ENCODE data around the gene TNFRSF1B.

The TNFRSF1B gene

GRCh38 chr1:12159816-12160215 is 7.0 kb upstream of the TNFRSF1B start:
- H3K27me3 ChIP-seq (replicated peaks; ENCODE audit: insufficient read depth, low read length), result no peaks in the 10 kb centered on the region
- no peak for DNase-seq
- H3F3A ChIP-seq (ENCODE audit: insufficient read depth, low read length), result peaks cover 12% of the 10 kb centered on the region
- TF ChIP-seq EZH2 (optimal IDR thresholded peaks at IDR 0.05; ENCODE audit: low read depth, low read length) (no peak), EZH2phosphoT487 (IDR thresholded peaks at IDR 0.05; ENCODE audit: low read length) (no peak), CTCF (IDR thresholded peaks at IDR 0.05; ENCODE audit: low read length) (no peak)
- no peak overlapping the region for H3K4me3 ChIP-seq (ENCODE audit: low read length)
- no peaks in the 10 kb centered on the region for H3K9me2 ChIP-seq (replicated peaks; ENCODE audit: insufficient read depth, low read length)
- H3K79me2 ChIP-seq (ENCODE audit: low read length), result no peaks in the 10 kb centered on the region
- no peaks in the 10 kb centered on the region for H4K20me1 ChIP-seq (ENCODE audit: insufficient read depth, low read length)
- no peak overlapping the region for H3K9ac ChIP-seq (ENCODE audit: low read length)
- H3K9me3 ChIP-seq (replicated peaks; ENCODE audit: insufficient read depth, low read length), result no peaks in the 10 kb centered on the region
- no peak overlapping the region for H3K4me2 ChIP-seq (ENCODE audit: low read depth, low read length)
- peaks cover 32% of the 10 kb centered on the region for H3K4me1 ChIP-seq (ENCODE audit: low read length)
- H3K36me3 ChIP-seq (replicated peaks; ENCODE audit: insufficient read depth, low read length), result no peaks in the 10 kb centered on the region
- H2AFZ ChIP-seq (ENCODE audit: low read length), result no peak overlapping the region
- H3K27ac ChIP-seq (ENCODE audit: low read length), result no peak overlapping the region

- peaks cover 32% of the 10 kb centered on the region for H3K4me1 ChIP-seq (ENCODE audit: low read length)
- H2AFZ ChIP-seq (ENCODE audit: low read length), result peak overlapping the region; percentile 71; the same call in 1 of the 2 replicates
- no peak overlapping the region for H3K4me3 ChIP-seq (ENCODE audit: low read length)
- no peaks in the 10 kb centered on the region for H3K27me3 ChIP-seq (replicated peaks; ENCODE audit: insufficient read depth, low read length)
- TF ChIP-seq EZH2phosphoT487 (IDR thresholded peaks at IDR 0.05; ENCODE audit: low read length), result no peak
- no peak for TF ChIP-seq CTCF (IDR thresholded peaks at IDR 0.05; ENCODE audit: low read length)
- TF ChIP-seq EZH2 (optimal IDR thresholded peaks at IDR 0.05; ENCODE audit: low read depth, low read length), result no peak
- H3K9me3 ChIP-seq (replicated peaks; ENCODE audit: insufficient read depth, low read length), result no peaks in the 10 kb centered on the region
- peak overlapping the region; percentile 70; the same call in 1 of the 2 replicates for H3K4me2 ChIP-seq (ENCODE audit: low read depth, low read length)
- H3K9ac ChIP-seq (ENCODE audit: low read length), result peak overlapping the region; percentile 42
- no peaks in the 10 kb centered on the region for H3K79me2 ChIP-seq (ENCODE audit: low read length)
- H4K20me1 ChIP-seq (ENCODE audit: insufficient read depth, low read length), result no peaks in the 10 kb centered on the region
- no peaks in the 10 kb centered on the region for H3K36me3 ChIP-seq (replicated peaks; ENCODE audit: insufficient read depth, low read length)
- no peaks in the 10 kb centered on the region for H3K9me2 ChIP-seq (replicated peaks; ENCODE audit: insufficient read depth, low read length)
- DNase-seq, result no peak
- H3F3A ChIP-seq (ENCODE audit: insufficient read depth, low read length), result peaks cover 12% of the 10 kb centered on the region
- peak overlapping the region; percentile 93 for H3K27ac ChIP-seq (ENCODE audit: low read length)
Observed at GRCh38 chr1:12161324-12161661, 5.5 kb upstream of the TNFRSF1B start.

- Histone ChIP-seq H2AFZ (ENCODE audit: low read length) (peak overlapping the region; percentile 71), H3K9me2 (replicated peaks; ENCODE audit: insufficient read depth, low read length) (no peaks in the 10 kb centered on the region), H3K36me3 (replicated peaks; ENCODE audit: insufficient read depth, low read length) (no peaks in the 10 kb centered on the region), H4K20me1 (ENCODE audit: insufficient read depth, low read length) (no peaks in the 10 kb centered on the region), H3K27me3 (replicated peaks; ENCODE audit: insufficient read depth, low read length) (no peaks in the 10 kb centered on the region), H3K4me3 (ENCODE audit: low read length) (no peak overlapping the region; the same call in 1 of the 2 replicates), H3K9me3 (replicated peaks; ENCODE audit: insufficient read depth, low read length) (no peaks in the 10 kb centered on the region), H3K9ac (ENCODE audit: low read length) (peak overlapping the region; percentile 42), H3K79me2 (ENCODE audit: low read length) (no peaks in the 10 kb centered on the region), H3K4me1 (ENCODE audit: low read length) (peaks cover 32% of the 10 kb centered on the region), H3K4me2 (ENCODE audit: low read depth, low read length) (peak overlapping the region; percentile 70), H3K27ac (ENCODE audit: low read length) (peak overlapping the region; percentile 93), H3F3A (ENCODE audit: insufficient read depth, low read length) (peaks cover 12% of the 10 kb centered on the region)
- no peak for TF ChIP-seq EZH2 (optimal IDR thresholded peaks at IDR 0.05; ENCODE audit: low read depth, low read length)
- TF ChIP-seq CTCF (IDR thresholded peaks at IDR 0.05; ENCODE audit: low read length), result no peak
- no peak for TF ChIP-seq EZH2phosphoT487 (IDR thresholded peaks at IDR 0.05; ENCODE audit: low read length)
- DNase-seq, result peak; percentile 97
Observed at GRCh38 chr1:12161662-12162458, 4.9 kb upstream of the TNFRSF1B start.
